Activated CD4-positive, alpha-beta memory T cell treated with anti-CD3 and anti-CD28 coated beads for 36 hours (primary cell): ENCODE measurements around the gene ZNF41. TPM values are rescaled to one million over a fixed set of nuclear protein-coding genes. Genes with fewer than 3 reads are reported as not detected.

Source experiments
- CTCF ChIA-PET: fragments of 350-600 bp; sonication (Branson Sonifier 250); formaldehyde crosslinking; loops from one replicate; lab custom pipeline; 2021; ENCODE audit warnings: antibody characterized with exemption, inconsistent platforms; lab: Charles Lee
- POLR2A ChIA-PET: fragments of 350-600 bp; sonication (Branson Sonifier 250); formaldehyde crosslinking; loops from one replicate; lab custom pipeline; 2021; ENCODE audit warnings: antibody characterized with exemption; lab: Charles Lee
- DNase-seq: peaks from one replicate; pipeline ENCODE4 v3.0.0-alpha.2; 2020
- H3K27ac Mint-ChIP-seq: one replicate; pipeline ENCODE4 v1.8.0; 2021; ENCODE audit warnings: mixed read lengths
- H3K27me3 Mint-ChIP-seq: one replicate; pipeline ENCODE4 v1.8.0; 2021; ENCODE audit warnings: mixed read lengths
- H3K36me3 Mint-ChIP-seq: one replicate; pipeline ENCODE4 v1.8.0; 2021; ENCODE audit warnings: mixed read lengths
- H3K4me1 Mint-ChIP-seq: one replicate; pipeline ENCODE4 v1.8.0; 2021; ENCODE audit warnings: low read depth, mixed read lengths
- H3K4me3 Mint-ChIP-seq: one replicate; pipeline ENCODE4 v1.8.0; 2021; ENCODE audit warnings: mild to moderate bottlenecking, mixed read lengths
- H3K9me3 Mint-ChIP-seq: one replicate; pipeline ENCODE4 v1.8.0; 2021; ENCODE audit warnings: mixed read lengths
- intact Hi-C: fragments of 100-400 bp; cut with micrococcal nuclease; formaldehyde crosslinking; loops from one replicate; pipeline ENCODE4 v1.15.1; 2023
- total RNA-seq, 2 experiments: library from RNA; stranded (reverse); gene quantifications; one replicate each; pipeline ENCODE4 v1.2.3, GENCODE V29; 2021

ZNF41 gene
- total RNA-seq, 2 experiments from 2014 or later = 8.4 to 8.7 TPM

DNA sequence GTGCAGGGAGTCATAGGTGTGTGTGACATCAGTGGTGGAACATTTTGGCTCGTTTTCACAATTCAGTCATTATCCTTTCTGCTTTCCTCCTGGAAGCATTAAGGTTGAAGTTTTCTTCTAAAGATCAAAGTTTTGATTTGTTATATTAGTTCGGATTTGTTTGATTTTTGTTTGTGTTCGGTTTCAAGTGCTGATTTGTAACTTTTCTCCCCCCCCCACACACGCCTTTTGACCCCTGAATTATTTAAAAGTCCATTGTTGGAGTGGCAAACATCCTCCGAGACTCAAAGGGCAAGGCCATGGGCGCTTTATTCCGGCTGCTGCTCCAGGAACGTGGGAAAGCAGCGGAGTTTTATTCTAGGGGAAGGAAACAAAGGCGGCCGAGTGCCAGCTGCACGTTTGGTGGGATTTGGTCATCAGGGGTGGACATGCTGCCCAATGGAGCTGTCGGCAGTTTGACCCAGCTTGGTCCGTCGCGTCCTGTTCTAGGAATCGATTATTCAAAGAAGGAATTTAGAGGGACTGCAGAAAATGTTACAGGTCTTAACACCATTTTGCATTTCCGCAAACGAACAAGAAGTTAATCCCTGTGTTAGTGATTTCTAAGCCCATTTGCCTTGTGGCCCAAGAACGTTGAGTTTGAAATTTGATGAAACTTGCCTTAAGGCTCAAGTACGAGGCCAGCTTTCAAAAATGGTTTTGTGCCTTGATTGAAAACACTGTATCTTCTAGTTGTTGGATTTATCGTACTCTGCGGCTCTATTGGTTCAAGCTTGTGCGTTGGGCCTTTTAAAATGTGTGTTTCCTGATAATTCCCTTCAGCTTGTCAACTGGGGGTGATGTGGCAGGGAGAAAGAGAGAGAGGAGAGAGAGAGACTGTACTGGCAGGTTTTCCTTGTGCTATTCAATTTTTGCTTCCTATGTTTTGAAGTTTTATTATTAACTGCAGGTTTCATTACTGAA is 565 bp upstream of the ZNF41 start:
- Mint-ChIP-seq H3K9me3 (no peaks in the 10 kb centered on the region), H3K27me3 (no peaks in the 10 kb centered on the region), H3K36me3 (peaks cover 1% of the 10 kb centered on the region), H3K4me1 (peaks cover 28% of the 10 kb centered on the region), H3K27ac (peak overlapping the region; percentile 95), H3K4me3 (peak overlapping the region; percentile 86)
- CTCF ChIA-PET = no interaction called here
- no peak for DNase-seq
- POLR2A ChIA-PET = no interaction called here
- intact Hi-C loops = loop anchor here (2.0 to 10.0 kb wide), 6 partner anchors 39 to 537 kb away; partner anchors contain the start of gene RBM10

DNA sequence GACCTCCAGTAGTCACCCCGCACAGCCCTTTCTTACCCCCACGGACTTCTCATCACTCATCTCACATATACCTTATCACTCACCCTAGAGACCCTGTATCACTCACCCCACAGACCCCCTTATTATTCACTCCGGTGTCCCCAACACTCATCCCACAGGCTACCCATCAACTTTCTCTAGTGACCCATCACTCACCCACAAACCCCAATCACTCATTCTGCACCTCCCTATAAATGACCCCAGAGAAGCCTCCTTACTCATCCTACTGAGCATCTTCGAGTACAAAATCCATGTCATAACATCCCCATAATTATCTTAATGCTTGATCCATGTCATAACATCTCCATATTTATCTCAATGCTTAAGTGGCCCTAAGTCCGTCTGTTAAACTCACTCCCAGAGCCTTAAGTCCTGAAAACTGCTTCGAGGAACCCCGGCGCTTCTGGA is 934 bp downstream of the ZNF41 start:
- Mint-ChIP-seq H3K27ac (peak overlapping the region; percentile 95), H3K4me1 (peaks cover 32% of the 10 kb centered on the region), H3K4me3 (peak overlapping the region; percentile 86), H3K27me3 (no peaks in the 10 kb centered on the region), H3K9me3 (no peaks in the 10 kb centered on the region), H3K36me3 (peaks cover 1% of the 10 kb centered on the region)
- CTCF ChIA-PET = interaction anchor here (1.2 kb wide), 1 partner anchor 41 kb away, joined by 4 read pairs; no protein-coding TSS in a partner anchor
- DNase-seq = peak; percentile 42
- POLR2A ChIA-PET = no interaction called here
- intact Hi-C loops = loop anchor here (1.0 to 10.0 kb wide), 7 partner anchors 40 to 539 kb away; partner anchors contain the start of genes RBM10 and UBA1

DNA sequence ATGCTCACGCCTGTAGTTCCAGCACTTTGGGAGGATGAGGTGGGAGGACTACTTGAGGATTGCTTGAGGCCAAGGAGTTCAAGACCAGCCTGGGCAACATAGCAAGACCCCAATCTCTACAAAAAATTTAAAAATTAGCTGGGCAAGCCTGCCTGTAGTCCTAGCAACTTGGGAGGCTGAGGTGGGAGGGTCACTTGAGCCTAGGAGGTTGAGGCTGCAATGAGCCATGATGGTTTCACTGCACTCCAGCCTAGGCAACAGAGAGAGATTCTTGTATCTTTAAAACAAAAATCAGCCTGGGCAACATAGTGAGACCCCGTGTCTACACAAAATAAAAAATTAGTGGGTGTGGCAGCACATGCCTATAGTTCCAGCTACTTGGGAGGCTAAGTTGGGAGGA is 1.9 kb downstream of the ZNF41 start:
- POLR2A ChIA-PET = no interaction called here
- DNase-seq = no peak
- H3K4me3 Mint-ChIP-seq = peak overlapping the region; percentile 86
- H3K36me3 Mint-ChIP-seq = peaks cover 1% of the 10 kb centered on the region
- no peak overlapping the region for H3K27ac Mint-ChIP-seq
- peaks cover 34% of the 10 kb centered on the region for H3K4me1 Mint-ChIP-seq
- no peaks in the 10 kb centered on the region for H3K9me3 Mint-ChIP-seq
- no peaks in the 10 kb centered on the region for H3K27me3 Mint-ChIP-seq
- intact Hi-C loops = loop anchor here (5.0 to 10.0 kb wide), 3 partner anchors 41 to 334 kb away; partner anchors contain the start of gene RBM10
- CTCF ChIA-PET = interaction anchor here (1.2 kb wide), 1 partner anchor 42 kb away, joined by 4 read pairs; no protein-coding TSS in a partner anchor

DNA sequence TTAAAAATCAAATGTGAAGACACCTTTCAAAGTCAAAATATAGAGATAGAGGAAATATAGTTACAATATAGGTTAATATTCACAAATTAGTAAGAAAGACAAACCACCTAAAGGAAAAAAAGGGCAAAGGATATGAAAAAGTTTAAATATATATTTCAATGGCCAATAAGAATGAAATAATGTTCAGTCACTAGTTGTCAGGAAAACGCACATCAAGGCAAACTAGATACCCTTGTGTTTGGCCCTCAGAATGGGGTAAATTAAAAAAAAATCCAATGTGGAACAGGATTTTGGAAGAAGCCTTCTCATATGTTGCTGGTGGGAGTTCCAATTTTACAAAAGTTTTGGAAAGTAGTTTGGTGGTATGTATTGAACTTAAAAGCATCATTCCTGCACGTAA is 2.4 kb downstream of the ZNF41 start:
- Mint-ChIP-seq H3K27ac (no peak overlapping the region), H3K36me3 (peaks cover 1% of the 10 kb centered on the region), H3K9me3 (no peaks in the 10 kb centered on the region), H3K4me1 (peaks cover 37% of the 10 kb centered on the region), H3K27me3 (no peaks in the 10 kb centered on the region), H3K4me3 (peak overlapping the region; percentile 86)
- no peak for DNase-seq
- intact Hi-C loops = loop anchor here (5.0 to 10.0 kb wide), 3 partner anchors 42 to 333 kb away; partner anchors contain the start of gene RBM10
- ChIA-PET POLR2A (no interaction called here), CTCF (no interaction called here)

DNA sequence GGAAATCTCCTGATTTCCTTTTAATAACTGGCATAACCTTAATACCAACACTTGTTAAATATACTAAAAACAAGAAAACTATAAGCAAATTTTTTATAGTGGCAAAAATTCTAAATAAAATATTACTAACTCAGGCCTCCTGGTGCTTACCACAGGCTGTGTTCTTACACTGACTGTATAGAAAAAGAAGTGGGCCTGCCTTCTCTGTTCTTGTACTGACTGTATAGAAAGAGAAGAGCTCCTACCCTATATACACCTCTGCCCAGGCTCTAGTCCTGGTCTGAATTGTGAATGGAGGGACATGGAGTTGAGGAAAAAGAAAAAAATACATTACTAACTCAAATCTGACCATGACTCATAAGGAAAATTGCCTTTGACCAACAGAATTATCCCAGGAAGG is 7.5 kb downstream of the ZNF41 start:
- Mint-ChIP-seq H3K27ac (no peak overlapping the region), H3K4me1 (peaks cover 15% of the 10 kb centered on the region), H3K36me3 (no peaks in the 10 kb centered on the region), H3K4me3 (no peak overlapping the region), H3K9me3 (no peaks in the 10 kb centered on the region), H3K27me3 (no peaks in the 10 kb centered on the region)
- intact Hi-C loops = no loop called here
- DNase-seq = no peak
- ChIA-PET CTCF (no interaction called here), POLR2A (no interaction called here)

DNA sequence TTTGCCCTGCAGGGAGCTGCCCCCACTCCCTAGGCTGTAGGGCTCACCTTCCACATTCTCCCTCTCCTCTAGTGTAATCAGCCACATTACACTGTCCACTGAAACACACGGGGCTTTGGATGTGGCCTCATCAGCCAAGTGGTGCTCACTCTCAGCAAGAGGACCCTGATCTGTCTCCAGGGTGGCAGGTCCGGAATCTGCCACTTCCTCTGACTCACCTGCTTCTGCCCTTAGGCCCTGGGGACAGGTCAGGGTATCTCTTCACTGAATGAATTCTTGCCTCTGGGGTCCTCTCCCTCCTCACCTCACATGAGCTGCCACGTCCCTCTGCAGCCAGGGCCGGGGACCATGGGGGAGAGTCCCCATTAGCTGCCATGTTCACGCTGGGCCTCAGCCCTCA is 15.9 kb downstream of the ZNF41 start:
- Mint-ChIP-seq H3K9me3 (peaks cover under 1% of the 10 kb centered on the region), H3K4me1 (peaks cover 5% of the 10 kb centered on the region), H3K27me3 (no peaks in the 10 kb centered on the region), H3K27ac (no peak overlapping the region), H3K36me3 (peaks cover 24% of the 10 kb centered on the region), H3K4me3 (no peak overlapping the region)
- POLR2A ChIA-PET = no interaction called here
- intact Hi-C loops = no loop called here
- CTCF ChIA-PET = no interaction called here
- DNase-seq = no peak

DNA sequence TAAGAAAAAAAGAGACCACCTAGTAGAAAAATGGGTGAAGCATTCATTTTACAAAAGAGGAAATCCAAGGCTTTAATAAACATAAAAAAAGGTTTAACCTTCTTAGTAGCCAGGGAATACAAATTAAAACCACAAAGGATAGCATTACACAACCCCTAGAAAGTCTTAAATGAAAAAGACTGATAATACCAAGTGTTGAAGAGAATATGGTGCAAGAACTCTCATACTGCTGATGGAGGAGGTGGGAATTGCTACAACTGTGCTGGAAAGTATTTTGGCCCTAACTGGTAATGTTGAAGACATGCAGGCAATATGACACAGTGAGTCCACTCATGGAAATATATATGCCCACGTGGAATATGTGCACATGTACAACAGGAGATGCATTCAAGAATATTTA is 22.5 kb downstream of the ZNF41 start:
- H3K9me3 Mint-ChIP-seq = peaks cover 2% of the 10 kb centered on the region
- peaks cover 33% of the 10 kb centered on the region for H3K36me3 Mint-ChIP-seq
- H3K4me1 Mint-ChIP-seq = no peaks in the 10 kb centered on the region
- H3K27me3 Mint-ChIP-seq = no peaks in the 10 kb centered on the region
- ChIA-PET POLR2A (no interaction called here), CTCF (no interaction called here)
- intact Hi-C loops = no loop called here
- no peak overlapping the region for H3K27ac Mint-ChIP-seq
- no peak for DNase-seq
- no peak overlapping the region for H3K4me3 Mint-ChIP-seq

DNA sequence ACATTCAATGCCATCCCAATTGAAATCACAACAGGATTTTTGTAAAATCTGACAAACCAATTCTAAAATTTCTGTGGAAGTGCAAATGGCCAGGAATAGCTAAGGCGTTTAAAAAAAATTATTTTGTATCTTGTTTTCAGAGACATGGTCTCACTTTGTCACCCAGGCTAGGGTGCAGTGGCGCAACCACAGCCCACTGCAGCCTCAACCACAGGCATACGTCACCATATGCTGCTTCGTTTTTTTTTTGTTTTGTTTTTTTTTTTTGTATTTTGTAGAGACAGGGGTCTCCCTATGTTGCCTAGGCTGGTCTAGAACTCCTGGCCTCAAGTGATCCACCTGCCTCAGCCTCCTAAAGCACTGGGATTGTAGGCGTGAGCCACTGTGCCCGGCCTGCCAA is 24.5 kb downstream of the ZNF41 start:
- Mint-ChIP-seq H3K4me3 (no peak overlapping the region), H3K4me1 (no peaks in the 10 kb centered on the region), H3K27me3 (no peaks in the 10 kb centered on the region), H3K27ac (no peak overlapping the region), H3K9me3 (peaks cover 2% of the 10 kb centered on the region), H3K36me3 (peaks cover 39% of the 10 kb centered on the region)
- CTCF ChIA-PET = no interaction called here
- no peak for DNase-seq
- intact Hi-C loops = no loop called here
- POLR2A ChIA-PET = no interaction called here

DNA sequence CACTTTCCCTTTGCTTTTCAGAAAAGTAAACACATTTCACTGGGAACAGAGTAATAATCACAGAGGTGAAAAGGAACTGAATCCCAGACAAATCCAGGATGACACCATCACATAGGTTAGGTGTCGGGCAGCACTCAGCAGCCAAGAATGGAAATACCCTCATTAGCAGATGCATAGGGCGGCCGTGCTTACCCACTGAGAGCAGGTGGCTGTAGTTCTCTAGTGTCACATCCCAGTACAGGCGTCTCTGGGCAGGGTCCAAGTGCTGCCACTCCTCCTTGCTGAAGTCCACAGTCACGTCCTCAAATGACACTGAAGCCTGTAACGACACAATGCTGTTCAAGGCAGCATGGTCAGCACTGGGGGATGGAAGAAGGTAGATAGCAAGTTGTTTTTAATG is 26.9 kb downstream of the ZNF41 start:
- CTCF ChIA-PET = no interaction called here
- Mint-ChIP-seq H3K27me3 (no peaks in the 10 kb centered on the region), H3K4me3 (no peak overlapping the region), H3K9me3 (peaks cover 3% of the 10 kb centered on the region), H3K36me3 (peaks cover 52% of the 10 kb centered on the region), H3K4me1 (no peaks in the 10 kb centered on the region), H3K27ac (no peak overlapping the region)
- POLR2A ChIA-PET = no interaction called here
- intact Hi-C loops = no loop called here
- DNase-seq = no peak

DNA sequence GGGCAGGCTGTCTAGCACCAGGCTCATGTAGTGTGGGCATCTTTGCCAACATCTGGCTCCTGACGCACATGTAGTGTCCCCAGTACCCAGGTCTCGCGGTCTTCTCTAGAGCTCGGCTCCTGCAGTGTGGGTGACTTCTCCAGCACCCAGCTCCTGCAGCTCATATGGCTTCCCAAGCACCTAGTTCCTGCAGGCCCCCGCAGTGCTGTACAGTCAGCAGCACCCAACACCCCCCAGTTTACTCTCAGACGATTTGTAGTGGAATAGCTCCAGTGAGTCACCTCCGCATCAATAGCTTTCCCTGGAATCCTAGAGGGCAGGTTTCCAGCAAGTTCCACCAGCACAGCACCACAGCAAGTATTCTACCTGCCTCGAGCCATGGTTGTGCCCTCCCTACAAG is 30.9 kb downstream of the ZNF41 start:
- no peak overlapping the region for H3K4me3 Mint-ChIP-seq
- no peak overlapping the region for H3K27ac Mint-ChIP-seq
- POLR2A ChIA-PET = no interaction called here
- peaks cover 84% of the 10 kb centered on the region for H3K36me3 Mint-ChIP-seq
- no peaks in the 10 kb centered on the region for H3K4me1 Mint-ChIP-seq
- CTCF ChIA-PET = no interaction called here
- intact Hi-C loops = no loop called here
- H3K9me3 Mint-ChIP-seq = peaks cover 31% of the 10 kb centered on the region
- no peaks in the 10 kb centered on the region for H3K27me3 Mint-ChIP-seq
- no peak for DNase-seq

DNA sequence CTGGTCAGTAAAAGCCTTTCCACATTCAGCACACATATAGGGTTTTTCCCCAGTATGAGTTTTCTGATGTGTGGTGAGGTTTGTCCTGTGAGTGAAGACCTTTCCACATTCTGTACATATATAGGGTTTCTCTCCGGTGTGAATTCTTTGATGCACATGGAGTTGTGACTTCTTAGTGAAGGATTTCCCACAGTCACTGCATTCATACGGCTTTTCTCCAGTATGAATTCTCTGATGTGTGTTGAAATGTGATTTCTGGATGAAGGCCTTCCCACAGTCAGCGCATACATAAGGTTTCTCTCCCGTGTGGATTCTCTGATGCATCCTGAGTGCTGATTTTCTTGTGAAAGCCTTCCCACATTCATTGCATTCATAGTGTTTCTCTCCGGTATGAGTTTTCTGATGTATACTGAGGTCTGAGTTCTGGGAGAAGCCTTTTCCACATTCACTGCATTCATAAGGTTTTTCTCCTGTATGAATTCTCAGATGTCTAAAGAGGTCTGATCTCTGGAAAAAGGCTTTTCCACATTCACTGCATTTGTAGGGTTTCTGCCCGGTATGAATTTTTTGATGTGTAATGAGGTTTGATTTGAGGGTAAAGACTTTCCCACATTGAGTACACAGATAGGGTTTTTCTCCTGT is 34.7 kb downstream of the ZNF41 start:
- intact Hi-C loops = no loop called here
- no peaks in the 10 kb centered on the region for H3K4me1 Mint-ChIP-seq
- DNase-seq = no peak
- H3K27me3 Mint-ChIP-seq = no peaks in the 10 kb centered on the region
- H3K36me3 Mint-ChIP-seq = peaks cover 67% of the 10 kb centered on the region
- ChIA-PET POLR2A (no interaction called here), CTCF (no interaction called here)
- H3K27ac Mint-ChIP-seq = no peak overlapping the region
- no peak overlapping the region for H3K4me3 Mint-ChIP-seq
- H3K9me3 Mint-ChIP-seq = peaks cover 57% of the 10 kb centered on the region

DNA sequence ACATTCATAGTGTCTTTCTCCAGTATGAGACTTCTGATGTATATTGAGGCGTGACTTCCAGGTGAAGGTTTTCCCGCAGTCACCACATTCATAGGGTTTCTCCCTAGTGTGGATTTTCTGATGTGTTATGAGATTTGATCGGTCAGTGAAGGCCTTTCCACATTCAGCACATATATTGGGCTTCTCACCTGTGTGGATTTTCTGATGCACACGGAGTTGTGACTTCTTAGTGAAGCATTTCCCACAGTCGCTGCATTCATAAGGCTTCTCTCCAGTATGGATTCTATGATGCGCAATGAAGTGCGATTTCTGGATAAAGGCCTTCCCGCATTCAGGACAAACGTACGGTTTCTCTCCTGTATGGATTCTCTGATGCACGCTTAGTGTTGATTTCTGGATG is 35.4 kb downstream of the ZNF41 start:
- H3K4me3 Mint-ChIP-seq = no peak overlapping the region
- H3K27me3 Mint-ChIP-seq = no peaks in the 10 kb centered on the region
- ChIA-PET POLR2A (no interaction called here), CTCF (no interaction called here)
- DNase-seq = no peak
- H3K9me3 Mint-ChIP-seq = peaks cover 57% of the 10 kb centered on the region
- no peaks in the 10 kb centered on the region for H3K4me1 Mint-ChIP-seq
- intact Hi-C loops = no loop called here
- peaks cover 62% of the 10 kb centered on the region for H3K36me3 Mint-ChIP-seq
- no peak overlapping the region for H3K27ac Mint-ChIP-seq
